ENCODE results near the gene ADARB1. TPM values are rescaled to one million over a fixed set of nuclear protein-coding genes. Genes with fewer than 3 reads are reported as not detected.
A peak's percentile ranks its signal among the peaks of the same experiment; 100 is the strongest.

Gene ADARB1
- total and polyA plus RNA-seq, 9 of the 15 experiments (the other 6 are each of a cell fraction or from before 2014, with no cell fraction given) = 6.7 to 16.0 (median 8.3) TPM

- TF ChIP-seq ZNF274 (IDR thresholded peaks at IDR 0.05; ENCODE audit: borderline replicate concordance, low read depth, low read length) = no peak
- peak; percentile 46 to 65 for TF ChIP-seq RAD21 (CRISPR knock-in tag; conservative IDR thresholded peaks at IDR 0.05 in 1 of 2, IDR thresholded peaks at IDR 0.05 in 1 of 2)
- TF ChIP-seq CREB1 (IDR thresholded peaks at IDR 0.05) = no peak
- peak; percentile 50; the same call in 1 of the 2 replicates for TF ChIP-seq CREB1 (CRISPR knock-in tag; IDR thresholded peaks at IDR 0.05)
- TF ChIP-seq, protein P1, sequence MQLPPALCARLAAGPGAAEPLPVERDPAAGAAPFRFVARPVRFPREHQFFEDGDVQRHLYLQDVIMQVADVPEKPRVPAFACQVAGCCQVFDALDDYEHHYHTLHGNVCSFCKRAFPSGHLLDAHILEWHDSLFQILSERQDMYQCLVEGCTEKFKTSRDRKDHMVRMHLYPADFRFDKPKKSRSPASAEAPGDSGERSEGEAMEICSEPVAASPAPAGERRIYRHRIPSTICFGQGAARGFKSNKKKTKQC (CRISPR knock-in tag; IDR thresholded peaks at IDR 0.05) = peak; percentile 97
- 0 out of 2 replicates have a peak, but pooled peaks have one; percentile 65 for TF ChIP-seq EP400 (IDR thresholded peaks at IDR 0.05)
- TF ChIP-seq CLOCK (CRISPR knock-in tag; IDR thresholded peaks at IDR 0.05; ENCODE audit: borderline replicate concordance) = no peak
- TF ChIP-seq SMC3 (conservative IDR thresholded peaks at IDR 0.05; ENCODE audit: insufficient read depth, low read depth, low read length) = peak; percentile 57
- TF ChIP-seq L3MBTL2 (IDR thresholded peaks at IDR 0.05) = peak; percentile 86
- TF ChIP-seq ETV5 (CRISPR knock-in tag; IDR thresholded peaks at IDR 0.05; ENCODE audit: low read depth) = 0 out of 2 replicates have a peak, but pooled peaks have one; percentile 29
- no peak for TF ChIP-seq KDM4B (IDR thresholded peaks at IDR 0.05; ENCODE audit: borderline replicate concordance in 2 of 2, low read depth in 1 of 2)
- TF ChIP-seq, protein P2, sequence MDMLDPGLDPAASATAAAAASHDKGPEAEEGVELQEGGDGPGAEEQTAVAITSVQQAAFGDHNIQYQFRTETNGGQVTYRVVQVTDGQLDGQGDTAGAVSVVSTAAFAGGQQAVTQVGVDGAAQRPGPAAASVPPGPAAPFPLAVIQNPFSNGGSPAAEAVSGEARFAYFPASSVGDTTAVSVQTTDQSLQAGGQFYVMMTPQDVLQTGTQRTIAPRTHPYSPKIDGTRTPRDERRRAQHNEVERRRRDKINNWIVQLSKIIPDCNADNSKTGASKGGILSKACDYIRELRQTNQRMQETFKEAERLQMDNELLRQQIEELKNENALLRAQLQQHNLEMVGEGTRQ (CRISPR knock-in tag; IDR thresholded peaks at IDR 0.05) = peak; percentile 31
- TF ChIP-seq JUN (IDR thresholded peaks at IDR 0.05; ENCODE audit: borderline replicate concordance, low read depth, low read length) = peak; percentile 14; the same call in 1 of the 2 replicates
- no peak for TF ChIP-seq JUN (CRISPR knock-in tag; IDR thresholded peaks at IDR 0.05; ENCODE audit: borderline replicate concordance)
- no peak for TF ChIP-seq GMEB1 (CRISPR knock-in tag; IDR thresholded peaks at IDR 0.05)
- TF ChIP-seq, protein P3, sequence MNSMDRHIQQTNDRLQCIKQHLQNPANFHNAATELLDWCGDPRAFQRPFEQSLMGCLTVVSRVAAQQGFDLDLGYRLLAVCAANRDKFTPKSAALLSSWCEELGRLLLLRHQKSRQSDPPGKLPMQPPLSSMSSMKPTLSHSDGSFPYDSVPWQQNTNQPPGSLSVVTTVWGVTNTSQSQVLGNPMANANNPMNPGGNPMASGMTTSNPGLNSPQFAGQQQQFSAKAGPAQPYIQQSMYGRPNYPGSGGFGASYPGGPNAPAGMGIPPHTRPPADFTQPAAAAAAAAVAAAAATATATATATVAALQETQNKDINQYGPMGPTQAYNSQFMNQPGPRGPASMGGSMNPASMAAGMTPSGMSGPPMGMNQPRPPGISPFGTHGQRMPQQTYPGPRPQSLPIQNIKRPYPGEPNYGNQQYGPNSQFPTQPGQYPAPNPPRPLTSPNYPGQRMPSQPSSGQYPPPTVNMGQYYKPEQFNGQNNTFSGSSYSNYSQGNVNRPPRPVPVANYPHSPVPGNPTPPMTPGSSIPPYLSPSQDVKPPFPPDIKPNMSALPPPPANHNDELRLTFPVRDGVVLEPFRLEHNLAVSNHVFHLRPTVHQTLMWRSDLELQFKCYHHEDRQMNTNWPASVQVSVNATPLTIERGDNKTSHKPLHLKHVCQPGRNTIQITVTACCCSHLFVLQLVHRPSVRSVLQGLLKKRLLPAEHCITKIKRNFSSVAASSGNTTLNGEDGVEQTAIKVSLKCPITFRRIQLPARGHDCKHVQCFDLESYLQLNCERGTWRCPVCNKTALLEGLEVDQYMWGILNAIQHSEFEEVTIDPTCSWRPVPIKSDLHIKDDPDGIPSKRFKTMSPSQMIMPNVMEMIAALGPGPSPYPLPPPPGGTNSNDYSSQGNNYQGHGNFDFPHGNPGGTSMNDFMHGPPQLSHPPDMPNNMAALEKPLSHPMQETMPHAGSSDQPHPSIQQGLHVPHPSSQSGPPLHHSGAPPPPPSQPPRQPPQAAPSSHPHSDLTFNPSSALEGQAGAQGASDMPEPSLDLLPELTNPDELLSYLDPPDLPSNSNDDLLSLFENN (IDR thresholded peaks at IDR 0.05; ENCODE audit: low read depth in 2 of 2, low read length in 2 of 2) = no peak
Observed at GRCh38 chr21:45138199-45139002, 64.0 kb downstream of the ADARB1 start (continued).

Measured in K562 (cell line).